ENCODE measurements around the gene KCNE3.
A peak's percentile ranks its signal among the peaks of the same experiment; 100 is the strongest.
"Not testable (repeated sequence)": the region's sequence is repeated elsewhere in the genome, so short reads cannot be mapped to it uniquely, and the experiment has no call there.

Gene KCNE3

GRCh38 chr11:74443071-74443864 is 24.1 kb downstream of the KCNE3 start:
- no peak for DNase-seq (ENCODE audit: low spot score)

GRCh38 chr11:74442636-74443035 is 24.7 kb downstream of the KCNE3 start:
- no peak for DNase-seq (ENCODE audit: low spot score)

GRCh38 chr11:74438681-74439080 is 28.7 kb downstream of the KCNE3 start:
- no peak for DNase-seq (ENCODE audit: low spot score)

- no peak for DNase-seq (ENCODE audit: low spot score)
These were observed 29.8 kb downstream of the KCNE3 start for GRCh38 chr11:74437441-74438042.

GRCh38 chr11:74434528-74434927 is 32.8 kb downstream of the KCNE3 start:
- DNase-seq (ENCODE audit: low spot score), result no peak

GRCh38 chr11:74429205-74429604 is 38.1 kb downstream of the KCNE3 start:
- DNase-seq (ENCODE audit: low spot score), result no peak

GRCh38 chr11:74427384-74427886 is 39.9 kb downstream of the KCNE3 start:
- no peak for DNase-seq (ENCODE audit: low spot score)

GRCh38 chr11:74425100-74425499 is 42.2 kb downstream of the KCNE3 start:
- no peak for DNase-seq (ENCODE audit: low spot score)

GRCh38 chr11:74418509-74418895 is 48.8 kb downstream of the KCNE3 start:
- DNase-seq (ENCODE audit: low spot score), result peak; percentile 68

GRCh38 chr11:74417860-74418508 is 49.4 kb downstream of the KCNE3 start:
- no peak for DNase-seq (ENCODE audit: low spot score)

GRCh38 chr11:74417379-74417804 is 50.0 kb downstream of the KCNE3 start:
- DNase-seq (ENCODE audit: low spot score), result no peak

GRCh38 chr11:74416974-74417373 is 50.4 kb downstream of the KCNE3 start:
- not testable (repeated sequence) for DNase-seq (ENCODE audit: low spot score)

GRCh38 chr11:74412733-74413359 is 54.5 kb downstream of the KCNE3 start:
- DNase-seq (ENCODE audit: low spot score), result no peak

GRCh38 chr11:74412321-74412720 is 55.0 kb downstream of the KCNE3 start:
- DNase-seq (ENCODE audit: low spot score), result no peak

GRCh38 chr11:74409633-74410032 is 57.7 kb downstream of the KCNE3 start:
- no peak for DNase-seq (ENCODE audit: low spot score)
